Mammary epithelial cell (primary cell): ENCODE results near the gene NHLRC4.

Experiments used
- EZH2 ChIP-seq: IDR thresholded peaks from 2 replicates; pipeline ENCODE4 v1.6.1; 2012; ENCODE audit warnings: low read length, inconsistent platforms, borderline replicate concordance
- TF ChIP-seq, protein P1 (sequence below), 2 donors: IDR thresholded peaks in 1 of 2; conservative IDR thresholded peaks in 1 of 2; 2 replicates each; pipeline ENCODE4 v1.5.1; 2011 to 2012; ENCODE audit warnings: inconsistent platforms in 2 of 2, low read length in 2 of 2, mild to moderate bottlenecking in 2 of 2, control low read depth in 1 of 2, low read depth in 1 of 2; ENCODE audit not compliant: insufficient read depth in 1 of 2; ENCODE audit errors: extremely low read depth in 1 of 2

DNA sequence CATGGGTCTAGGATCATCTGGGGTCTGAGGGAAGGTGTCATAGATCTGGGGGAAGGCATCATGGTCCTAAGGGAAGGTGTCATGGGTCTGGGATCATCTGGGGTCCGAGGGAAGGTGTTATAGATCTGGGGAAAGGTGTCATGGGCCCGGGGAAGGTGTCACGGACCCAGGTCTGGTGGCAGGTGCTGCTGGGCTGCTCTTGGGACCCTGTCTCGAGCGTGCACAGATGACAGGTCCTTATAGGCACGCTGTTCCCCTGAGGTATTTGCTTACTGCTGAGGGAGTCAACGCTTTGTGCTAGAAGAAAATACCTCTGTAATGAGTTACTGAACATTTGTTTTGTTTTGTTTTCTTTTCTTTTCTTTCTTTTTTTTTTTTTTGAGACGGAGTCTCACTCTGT is 24.4 kb downstream of the NHLRC4 start:
- no peak for TF ChIP-seq EZH2
- TF ChIP-seq, protein P1, sequence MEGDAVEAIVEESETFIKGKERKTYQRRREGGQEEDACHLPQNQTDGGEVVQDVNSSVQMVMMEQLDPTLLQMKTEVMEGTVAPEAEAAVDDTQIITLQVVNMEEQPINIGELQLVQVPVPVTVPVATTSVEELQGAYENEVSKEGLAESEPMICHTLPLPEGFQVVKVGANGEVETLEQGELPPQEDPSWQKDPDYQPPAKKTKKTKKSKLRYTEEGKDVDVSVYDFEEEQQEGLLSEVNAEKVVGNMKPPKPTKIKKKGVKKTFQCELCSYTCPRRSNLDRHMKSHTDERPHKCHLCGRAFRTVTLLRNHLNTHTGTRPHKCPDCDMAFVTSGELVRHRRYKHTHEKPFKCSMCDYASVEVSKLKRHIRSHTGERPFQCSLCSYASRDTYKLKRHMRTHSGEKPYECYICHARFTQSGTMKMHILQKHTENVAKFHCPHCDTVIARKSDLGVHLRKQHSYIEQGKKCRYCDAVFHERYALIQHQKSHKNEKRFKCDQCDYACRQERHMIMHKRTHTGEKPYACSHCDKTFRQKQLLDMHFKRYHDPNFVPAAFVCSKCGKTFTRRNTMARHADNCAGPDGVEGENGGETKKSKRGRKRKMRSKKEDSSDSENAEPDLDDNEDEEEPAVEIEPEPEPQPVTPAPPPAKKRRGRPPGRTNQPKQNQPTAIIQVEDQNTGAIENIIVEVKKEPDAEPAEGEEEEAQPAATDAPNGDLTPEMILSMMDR (conservative IDR thresholded peaks at IDR 0.05 in 1 of 2, IDR thresholded peaks at IDR 0.05 in 1 of 2; ENCODE audit: extremely low read depth in 1 of 2, insufficient read depth in 1 of 2, low read depth in 1 of 2, low read length in 2 of 2): no peak
